HG02870 (cell line): ENCODE data around the gene FHIT.
"Not testable (repeated sequence)": the region's sequence is repeated elsewhere in the genome, so short reads cannot be mapped to it uniquely, and the experiment has no call there.

ENCODE experiments used
- ATAC-seq: cut with Tn5 transposase; IDR thresholded peaks from one replicate; pipeline ENCODE4 v1.9.1; 2021; ENCODE audit warnings: mild to moderate bottlenecking, moderate library complexity; ENCODE audit not compliant: unreplicated experiment

The FHIT gene

GRCh38 chr3:61008153-61008997 lies 242.9 kb downstream of the FHIT start:
- no peak for ATAC-seq

GRCh38 chr3:61005591-61005990 lies 245.7 kb downstream of the FHIT start:
- ATAC-seq = no peak

GRCh38 chr3:60998858-60999257 lies 252.4 kb downstream of the FHIT start:
- no peak for ATAC-seq

DNA sequence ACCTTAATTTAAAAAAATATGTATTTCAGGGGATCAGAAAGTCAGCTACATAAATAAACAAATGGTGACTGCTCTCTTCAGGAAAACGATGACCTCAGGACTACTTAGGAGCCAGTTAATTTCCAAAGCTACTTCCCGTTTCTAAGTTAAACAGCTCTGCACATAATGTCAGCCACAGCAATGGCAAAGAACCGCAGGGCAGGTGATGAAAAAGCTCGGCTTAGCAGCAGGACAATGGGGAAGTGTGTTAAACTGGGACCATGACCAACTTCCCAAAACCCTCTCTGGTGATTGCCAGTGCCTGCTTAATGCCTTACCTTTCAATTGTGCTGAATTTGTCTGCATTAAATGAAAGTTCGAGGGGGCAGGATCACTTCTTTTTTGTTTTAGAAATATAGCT lies 258.9 kb downstream of the FHIT start:
- ATAC-seq = no peak

DNA sequence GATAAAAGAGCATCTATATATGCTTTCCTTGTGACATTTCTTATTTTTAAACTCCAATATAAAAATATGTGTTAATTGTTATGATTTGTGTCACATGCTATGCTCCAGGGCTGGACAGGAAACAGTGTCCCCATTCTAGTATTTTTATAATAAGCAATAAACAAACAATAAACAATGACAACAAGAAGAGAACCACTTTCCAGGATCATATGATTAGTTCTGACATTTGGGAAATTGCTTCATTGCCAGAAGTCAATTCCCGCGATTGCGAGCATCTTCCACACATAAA lies 260.9 kb downstream of the FHIT start:
- ATAC-seq = no peak

GRCh38 chr3:60989626-60990441 lies 261.4 kb downstream of the FHIT start:
- ATAC-seq = no peak

- not testable (repeated sequence) for ATAC-seq
Observed at GRCh38 chr3:60987191-60987590, 264.1 kb downstream of the FHIT start.

DNA sequence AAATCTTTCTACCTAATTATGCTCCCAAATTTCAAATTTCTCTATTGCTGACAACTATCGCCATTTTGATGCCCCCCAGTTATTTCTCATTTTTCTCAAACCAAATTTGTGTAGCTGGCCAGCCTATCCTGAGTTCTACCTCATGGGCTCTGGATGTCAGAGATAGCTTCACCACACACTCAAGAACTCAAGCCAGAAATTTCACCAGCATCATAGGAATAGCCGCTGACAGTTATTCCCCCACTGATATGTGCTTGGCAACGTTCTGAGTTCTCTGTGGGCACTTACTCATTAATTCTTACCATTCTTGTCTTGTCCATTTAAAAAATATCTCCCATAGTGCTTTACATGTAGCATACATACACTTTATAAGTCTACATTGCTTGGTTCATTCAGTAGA lies 264.7 kb downstream of the FHIT start:
- ATAC-seq = no peak

GRCh38 chr3:60983906-60984305 lies 267.3 kb downstream of the FHIT start:
- ATAC-seq = no peak

DNA sequence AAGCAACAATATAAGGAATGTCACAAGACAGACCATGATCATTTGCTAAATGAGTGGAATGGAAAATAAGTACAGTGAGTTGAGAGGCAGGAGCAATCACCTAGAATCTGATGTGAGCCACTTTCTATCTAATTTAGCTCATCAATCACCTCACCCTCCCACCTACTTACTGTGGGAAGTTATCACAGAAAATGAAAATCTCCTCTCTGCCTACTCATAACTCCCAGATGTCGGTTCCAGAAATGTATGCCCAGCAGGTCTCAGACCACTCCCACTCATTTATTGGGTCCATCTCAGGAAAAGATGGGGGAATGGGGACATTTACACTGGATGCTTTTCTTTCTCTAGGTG lies 270.9 kb downstream of the FHIT start:
- ATAC-seq = no peak

- no peak for ATAC-seq
Observed at GRCh38 chr3:60979461-60980341, 271.6 kb downstream of the FHIT start.

- ATAC-seq = no peak
Observed at GRCh38 chr3:60973321-60973720, 277.9 kb downstream of the FHIT start.

- ATAC-seq = no peak
Observed at GRCh38 chr3:60972599-60972998, 278.7 kb downstream of the FHIT start.

GRCh38 chr3:60970850-60971249 lies 280.4 kb downstream of the FHIT start:
- ATAC-seq = no peak

- no peak for ATAC-seq
Observed at GRCh38 chr3:60967141-60967540, 284.1 kb downstream of the FHIT start.

- no peak for ATAC-seq
Observed at GRCh38 chr3:60957541-60957940, 293.7 kb downstream of the FHIT start.

DNA sequence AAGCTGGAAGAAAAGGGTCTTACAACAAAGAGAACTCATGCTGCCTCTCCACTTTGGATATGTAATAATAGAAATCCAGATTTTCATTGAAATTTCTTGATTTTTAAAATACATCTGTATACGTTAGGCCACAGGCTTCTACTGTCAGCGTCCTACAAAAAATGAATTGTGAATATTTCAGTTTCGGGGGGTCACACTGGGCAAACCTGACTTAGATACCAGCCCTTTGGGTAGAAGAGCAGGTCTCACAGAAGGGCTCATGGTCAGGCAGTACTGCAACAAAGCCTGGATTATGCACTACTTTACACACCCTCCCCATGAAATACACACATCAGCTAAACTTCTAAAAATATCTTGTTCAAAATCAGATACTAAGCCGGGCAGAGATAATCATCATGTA lies 294.5 kb downstream of the FHIT start:
- ATAC-seq = no peak

DNA sequence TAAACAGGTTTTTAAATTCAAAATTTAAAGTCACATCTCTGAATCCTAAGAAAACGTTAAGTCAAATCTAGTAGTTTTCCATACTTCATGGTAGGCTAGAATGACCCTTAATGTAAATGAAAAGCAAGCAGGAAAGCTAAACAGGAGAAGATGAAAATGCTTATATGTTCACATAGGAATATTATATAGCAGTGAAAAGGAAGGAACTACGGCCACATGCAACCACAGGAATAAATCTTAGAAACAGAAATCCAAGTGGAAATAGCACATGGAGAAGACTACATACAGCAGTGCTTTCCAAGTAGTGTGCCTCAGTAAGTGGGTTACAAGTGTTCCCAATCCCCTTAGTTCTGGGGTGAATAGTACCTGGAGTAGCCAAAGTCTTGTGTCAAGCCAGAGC lies 296.2 kb downstream of the FHIT start:
- ATAC-seq = no peak

DNA sequence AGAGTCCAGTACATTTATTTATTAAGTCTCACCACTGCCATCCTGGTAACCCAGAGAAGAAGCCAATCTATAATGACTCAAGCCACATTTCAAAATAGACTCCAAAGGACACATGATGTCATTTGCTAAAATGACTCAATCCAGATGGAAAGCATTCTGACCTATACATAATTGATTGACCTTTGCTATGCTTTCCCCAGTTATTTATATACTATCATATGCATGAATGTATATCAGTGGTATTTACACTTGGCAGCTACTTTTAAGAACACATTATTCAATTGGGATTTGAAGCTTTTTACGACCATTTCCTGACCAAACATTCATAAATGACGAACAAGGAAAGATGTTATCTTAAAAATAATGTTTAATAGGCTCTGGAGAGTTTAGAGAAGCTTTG lies 297.2 kb downstream of the FHIT start:
- ATAC-seq = no peak

DNA sequence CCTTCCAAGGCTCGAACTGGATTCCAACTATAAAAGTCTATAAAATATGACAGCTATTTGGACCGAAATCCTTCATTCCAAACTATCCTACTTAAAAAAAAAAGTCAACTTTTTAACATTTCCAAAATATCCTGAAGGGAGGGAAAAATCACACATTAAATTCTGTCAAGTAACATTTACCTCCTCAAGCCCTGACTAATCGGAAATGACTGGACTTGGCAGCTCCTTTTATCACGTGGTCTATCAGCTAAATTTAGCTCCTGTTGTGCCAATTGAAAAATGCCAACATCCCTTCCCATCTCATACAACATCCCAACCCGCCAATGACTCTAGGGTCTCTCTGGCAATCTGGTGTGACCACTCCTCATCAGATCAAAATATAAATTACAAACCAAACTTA lies 297.9 kb downstream of the FHIT start:
- no peak for ATAC-seq

- no peak for ATAC-seq
Observed at GRCh38 chr3:60952055-60952454, 299.2 kb downstream of the FHIT start.

DNA sequence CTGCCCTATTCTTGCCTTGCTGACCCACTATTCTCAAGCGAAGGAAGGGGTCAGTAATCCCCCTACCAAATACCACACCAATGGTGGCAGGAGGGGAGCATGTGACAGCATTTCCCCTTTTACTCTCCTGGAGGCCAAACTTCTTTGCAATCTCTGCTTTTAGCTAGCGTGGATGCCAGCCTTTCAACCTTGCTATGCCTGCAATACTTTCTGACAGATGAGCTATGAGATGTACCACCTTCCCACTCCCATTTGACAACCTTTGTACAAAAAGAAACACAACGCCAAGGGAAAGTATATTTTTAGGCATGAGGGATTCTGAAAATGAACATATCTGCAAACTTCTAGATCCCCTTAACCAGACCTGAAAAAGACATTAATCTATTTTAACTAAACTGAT lies 302.1 kb downstream of the FHIT start:
- no peak for ATAC-seq
